PFSK-1 (cell line): ENCODE results near the gene SOX4.

ENCODE experiments used
- REST ChIP-seq, 2 experiments: IDR thresholded peaks; 2 replicates each; pipeline versions ENCODE4 v1.6.1 to v1.8.0; 2011 to 2012; ENCODE audit warnings: low read depth in 2 of 2, low read length in 2 of 2, control low read depth in 1 of 2, inconsistent platforms in 1 of 2, mild to moderate bottlenecking in 1 of 2, moderate library complexity in 1 of 2; ENCODE audit not compliant: insufficient read depth in 1 of 2
- TAF1 ChIP-seq: IDR thresholded peaks from 2 replicates; pipeline ENCODE4 v1.6.1; 2012; ENCODE audit warnings: low read length, control low read depth, borderline replicate concordance; ENCODE audit not compliant: insufficient read depth

GRCh38 chr6:21592953-21593352 lies 598 bp upstream of the SOX4 start:
- TF ChIP-seq REST (IDR thresholded peaks at IDR 0.05; ENCODE audit: insufficient read depth in 1 of 2, low read depth in 2 of 2, low read length in 2 of 2) (no peak), TAF1 (no peak)
